Measurements from ENCODE around the gene UBE2G1.
A peak's percentile ranks its signal among the peaks of the same experiment; 100 is the strongest.

Gene UBE2G1

GRCh38 chr17:4334332-4334731 is 32.1 kb downstream of the UBE2G1 start:
- DNase-seq (ENCODE audit: low spot score): no peak

- no peak for DNase-seq (ENCODE audit: low spot score)
Observed at GRCh38 chr17:4333041-4333440, 33.4 kb downstream of the UBE2G1 start.

- DNase-seq (ENCODE audit: low spot score): no peak
Observed at GRCh38 chr17:4332296-4332970, 34.0 kb downstream of the UBE2G1 start.

- no peak for DNase-seq (ENCODE audit: low spot score)
Observed at GRCh38 chr17:4331614-4332013, 34.9 kb downstream of the UBE2G1 start.

GRCh38 chr17:4329838-4330237 is 36.6 kb downstream of the UBE2G1 start:
- no peak for DNase-seq (ENCODE audit: low spot score)

- no peak for DNase-seq (ENCODE audit: low spot score)
Observed at GRCh38 chr17:4327606-4328005, 38.9 kb downstream of the UBE2G1 start.

- DNase-seq (ENCODE audit: low spot score): no peak
Observed at GRCh38 chr17:4326608-4327007, 39.9 kb downstream of the UBE2G1 start.

- no peak for DNase-seq (ENCODE audit: low spot score)
Observed at GRCh38 chr17:4326112-4326511, 40.4 kb downstream of the UBE2G1 start.

- DNase-seq (ENCODE audit: low spot score): no peak
Observed at GRCh38 chr17:4324463-4324862, 42.0 kb downstream of the UBE2G1 start.

- DNase-seq (ENCODE audit: low spot score): no peak
Observed at GRCh38 chr17:4319221-4319620, 47.3 kb downstream of the UBE2G1 start.

- no peak for DNase-seq (ENCODE audit: low spot score)
Observed at GRCh38 chr17:4318596-4318995, 47.9 kb downstream of the UBE2G1 start.

GRCh38 chr17:4318186-4318585 is 48.3 kb downstream of the UBE2G1 start:
- DNase-seq (ENCODE audit: low spot score): no peak

- peak; percentile 49 for DNase-seq (ENCODE audit: low spot score)
Observed at GRCh38 chr17:4317610-4318009, 48.9 kb downstream of the UBE2G1 start.

GRCh38 chr17:4316648-4317047 is 49.8 kb downstream of the UBE2G1 start:
- DNase-seq (ENCODE audit: low spot score): no peak

- no peak for DNase-seq (ENCODE audit: low spot score)
Observed at GRCh38 chr17:4314618-4315017, 51.9 kb downstream of the UBE2G1 start.

- no peak for DNase-seq (ENCODE audit: low spot score)
Observed at GRCh38 chr17:4314179-4314578, 52.3 kb downstream of the UBE2G1 start.

GRCh38 chr17:4313221-4314114 is 53.0 kb downstream of the UBE2G1 start:
- no peak for DNase-seq (ENCODE audit: low spot score)

- DNase-seq (ENCODE audit: low spot score): peak; percentile 85
Observed at GRCh38 chr17:4310354-4311060, 56.0 kb downstream of the UBE2G1 start.

- DNase-seq (ENCODE audit: low spot score): no peak
Observed at GRCh38 chr17:4309897-4310296, 56.6 kb downstream of the UBE2G1 start.

- no peak for DNase-seq (ENCODE audit: low spot score)
Observed at GRCh38 chr17:4307179-4307930, 59.1 kb downstream of the UBE2G1 start.

GRCh38 chr17:4305224-4305623 is 61.3 kb downstream of the UBE2G1 start:
- no peak for DNase-seq (ENCODE audit: low spot score)

- peak; percentile 59 for DNase-seq (ENCODE audit: low spot score)
Observed at GRCh38 chr17:4304417-4305027, 62.0 kb downstream of the UBE2G1 start.

Measured in globus pallidus (tissue), 1 donor.